ENCODE measurements around the gene AP1G2. TPM values are rescaled to one million over a fixed set of nuclear protein-coding genes. Genes with fewer than 3 reads are reported as not detected.
"Not testable (repeated sequence)": the region's sequence is repeated elsewhere in the genome, so short reads cannot be mapped to it uniquely, and the experiment has no call there.

The AP1G2 gene
- total RNA-seq, 1 donor from 2014 or later: 128 TPM

DNA sequence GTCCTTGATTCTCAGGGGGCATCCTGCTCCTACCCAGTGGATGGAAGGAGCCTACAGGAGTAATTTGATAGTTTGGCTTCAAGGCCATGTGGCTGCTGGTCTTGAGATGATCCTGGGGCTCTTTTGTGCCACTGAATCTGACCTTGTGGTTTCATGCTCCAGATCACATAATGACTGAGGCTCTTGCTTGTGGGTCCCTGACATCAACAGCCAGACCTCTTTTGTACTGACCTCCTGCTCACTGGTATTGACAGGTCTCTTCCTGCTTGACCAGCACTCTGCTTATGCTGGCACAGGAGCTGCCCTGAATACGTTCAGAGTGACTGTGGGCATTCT is 34.2 kb upstream of the AP1G2 start:
- DNase-seq: no peak
- intact Hi-C loops (cut with DNase I): no loop called here
- TF ChIP-seq, protein P1, sequence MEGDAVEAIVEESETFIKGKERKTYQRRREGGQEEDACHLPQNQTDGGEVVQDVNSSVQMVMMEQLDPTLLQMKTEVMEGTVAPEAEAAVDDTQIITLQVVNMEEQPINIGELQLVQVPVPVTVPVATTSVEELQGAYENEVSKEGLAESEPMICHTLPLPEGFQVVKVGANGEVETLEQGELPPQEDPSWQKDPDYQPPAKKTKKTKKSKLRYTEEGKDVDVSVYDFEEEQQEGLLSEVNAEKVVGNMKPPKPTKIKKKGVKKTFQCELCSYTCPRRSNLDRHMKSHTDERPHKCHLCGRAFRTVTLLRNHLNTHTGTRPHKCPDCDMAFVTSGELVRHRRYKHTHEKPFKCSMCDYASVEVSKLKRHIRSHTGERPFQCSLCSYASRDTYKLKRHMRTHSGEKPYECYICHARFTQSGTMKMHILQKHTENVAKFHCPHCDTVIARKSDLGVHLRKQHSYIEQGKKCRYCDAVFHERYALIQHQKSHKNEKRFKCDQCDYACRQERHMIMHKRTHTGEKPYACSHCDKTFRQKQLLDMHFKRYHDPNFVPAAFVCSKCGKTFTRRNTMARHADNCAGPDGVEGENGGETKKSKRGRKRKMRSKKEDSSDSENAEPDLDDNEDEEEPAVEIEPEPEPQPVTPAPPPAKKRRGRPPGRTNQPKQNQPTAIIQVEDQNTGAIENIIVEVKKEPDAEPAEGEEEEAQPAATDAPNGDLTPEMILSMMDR (IDR thresholded peaks at IDR 0.05): no peak
- H3K36me3 ChIP-seq: no peaks in the 10 kb centered on the region
- no peak overlapping the region for H3K27ac ChIP-seq
- no peaks in the 10 kb centered on the region for H3K27me3 ChIP-seq
- no peaks in the 10 kb centered on the region for H3K4me1 ChIP-seq
- no peak for ATAC-seq
- H3K4me3 ChIP-seq: no peak overlapping the region
- H3K9me3 ChIP-seq: no peaks in the 10 kb centered on the region

DNA sequence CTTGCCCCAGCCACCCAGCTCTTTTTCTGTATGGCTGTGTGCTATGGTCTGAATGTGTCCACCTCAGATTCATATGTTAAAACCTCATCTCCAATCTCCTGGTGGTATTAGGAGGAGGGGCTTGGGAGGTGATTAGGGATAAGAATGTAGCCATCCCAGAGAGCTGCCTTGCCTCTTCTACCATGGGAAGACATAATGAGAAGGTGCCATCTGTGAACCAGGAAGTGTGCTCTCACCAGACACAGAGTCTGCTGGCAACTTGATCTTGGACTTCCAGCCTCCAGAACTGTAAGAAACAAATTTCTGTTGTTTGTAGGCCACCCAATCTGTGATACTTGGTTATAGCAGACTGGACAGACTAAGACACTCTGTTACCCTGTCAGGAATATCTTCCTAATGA is 33.8 kb upstream of the AP1G2 start:
- TF ChIP-seq, protein P1 (IDR thresholded peaks at IDR 0.05): no peak
- H3K9me3 ChIP-seq: no peaks in the 10 kb centered on the region
- no peak for DNase-seq
- no peaks in the 10 kb centered on the region for H3K36me3 ChIP-seq
- intact Hi-C loops (cut with DNase I): no loop called here
- no peak overlapping the region for H3K27ac ChIP-seq
- no peak overlapping the region for H3K4me3 ChIP-seq
- no peaks in the 10 kb centered on the region for H3K27me3 ChIP-seq
- no peaks in the 10 kb centered on the region for H3K4me1 ChIP-seq
- no peak for ATAC-seq

DNA sequence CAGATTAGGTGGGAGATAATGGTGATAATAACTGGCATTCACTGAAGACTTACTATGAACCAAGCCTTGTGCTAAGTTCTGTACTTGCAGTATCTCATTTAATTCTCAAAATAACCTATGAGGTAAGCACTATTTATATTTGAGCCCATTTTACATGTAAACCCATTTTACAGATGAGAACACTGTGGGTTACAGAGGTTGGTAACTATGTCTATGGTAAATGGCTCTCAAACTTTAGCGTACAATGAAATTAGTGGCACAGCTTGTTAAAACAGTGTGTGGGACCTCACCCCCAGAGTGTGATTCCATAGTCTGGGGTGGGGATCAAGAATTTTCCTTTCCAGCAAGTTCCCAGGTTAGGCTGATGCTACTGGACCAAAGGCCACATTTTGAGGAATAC is 33.2 kb upstream of the AP1G2 start:
- no peak overlapping the region for H3K4me3 ChIP-seq
- intact Hi-C loops (cut with DNase I): no loop called here
- DNase-seq (no peak), ATAC-seq (no peak)
- H3K9me3 ChIP-seq: no peaks in the 10 kb centered on the region
- H3K27me3 ChIP-seq: no peaks in the 10 kb centered on the region
- TF ChIP-seq, protein P1 (IDR thresholded peaks at IDR 0.05): no peak
- no peaks in the 10 kb centered on the region for H3K4me1 ChIP-seq
- no peak overlapping the region for H3K27ac ChIP-seq
- no peaks in the 10 kb centered on the region for H3K36me3 ChIP-seq

DNA sequence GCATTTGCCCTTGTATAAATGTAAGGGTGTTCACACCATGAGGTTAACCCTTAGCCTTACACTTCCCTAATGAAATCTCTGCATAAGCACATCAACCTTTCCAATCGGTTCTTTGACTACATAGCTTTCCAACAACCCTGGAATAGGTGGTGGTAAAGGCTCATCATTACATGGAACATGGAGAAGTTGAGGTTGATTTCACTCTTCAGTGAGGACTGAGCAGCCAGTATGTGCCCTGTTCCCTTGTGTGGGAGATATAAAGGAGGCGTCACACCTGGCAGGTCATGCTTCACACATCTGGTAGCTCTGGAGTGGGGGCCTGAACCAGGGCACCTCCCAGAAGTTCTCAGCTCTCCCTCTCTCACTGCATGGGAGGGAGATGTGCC is 32.7 kb upstream of the AP1G2 start:
- H3K27me3 ChIP-seq: no peaks in the 10 kb centered on the region
- H3K4me1 ChIP-seq: no peaks in the 10 kb centered on the region
- intact Hi-C loops (cut with DNase I): no loop called here
- H3K4me3 ChIP-seq: no peak overlapping the region
- H3K36me3 ChIP-seq: no peaks in the 10 kb centered on the region
- H3K27ac ChIP-seq: no peak overlapping the region
- H3K9me3 ChIP-seq: no peaks in the 10 kb centered on the region
- DNase-seq (no peak), ATAC-seq (no peak)
- TF ChIP-seq, protein P1 (IDR thresholded peaks at IDR 0.05): no peak

DNA sequence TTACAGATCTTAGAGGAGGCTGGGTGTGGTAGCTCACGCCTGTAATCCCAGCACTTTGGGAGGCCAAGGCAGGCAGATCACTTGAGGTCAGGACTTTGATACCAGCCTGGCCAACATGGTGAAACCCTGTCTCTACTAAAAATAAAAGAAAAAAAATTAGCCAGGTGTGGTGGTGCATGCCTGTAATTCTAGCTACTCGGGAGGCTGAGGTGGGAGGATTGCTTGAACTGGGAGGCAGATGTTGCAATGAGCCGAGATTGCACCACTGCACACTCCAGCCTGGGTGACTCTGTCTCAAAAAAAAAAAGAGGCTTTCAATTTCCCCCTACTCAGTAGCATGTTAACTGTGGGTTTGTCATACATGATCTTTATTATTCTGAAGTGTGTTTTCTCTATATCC is 26.6 kb upstream of the AP1G2 start:
- ATAC-seq; H3K4me3 ChIP-seq; intact Hi-C loops (cut with DNase I); H3K27ac ChIP-seq; H3K36me3 ChIP-seq; H3K27me3 ChIP-seq; H3K4me1 ChIP-seq; H3K9me3 ChIP-seq; DNase-seq: not testable (repeated sequence)

DNA sequence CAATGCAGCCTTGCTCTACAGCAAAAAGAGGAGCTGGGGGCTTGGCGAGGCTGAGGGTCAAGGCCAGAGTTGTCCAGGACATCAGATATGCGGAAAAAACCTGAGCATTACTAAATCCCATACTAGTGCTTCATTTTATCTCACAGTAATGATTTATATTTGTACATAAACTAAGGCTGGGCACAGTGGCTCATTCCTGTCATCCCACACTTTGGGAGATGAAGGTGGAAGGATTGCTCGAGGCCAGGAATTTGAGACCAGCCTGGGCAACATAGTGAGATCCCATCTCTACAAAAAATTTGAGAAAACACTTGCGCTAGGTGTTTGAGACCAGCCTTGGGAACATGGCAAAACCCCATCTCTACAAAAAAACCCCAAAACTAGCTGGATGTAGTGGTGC is 22.6 kb upstream of the AP1G2 start:
- H3K4me1 ChIP-seq: peaks cover 5% of the 10 kb centered on the region
- H3K27ac ChIP-seq: no peak overlapping the region
- H3K4me3 ChIP-seq: no peak overlapping the region
- no peaks in the 10 kb centered on the region for H3K27me3 ChIP-seq
- intact Hi-C loops (cut with DNase I): no loop called here
- ATAC-seq (no peak), DNase-seq (no peak)
- TF ChIP-seq, protein P1 (IDR thresholded peaks at IDR 0.05): no peak
- H3K36me3 ChIP-seq: no peaks in the 10 kb centered on the region
- H3K9me3 ChIP-seq: no peaks in the 10 kb centered on the region

All from upper lobe of right lung (tissue), 1 donor.